Neural cell (in vitro differentiated cells): ENCODE results near the gene HOXB7. TPM values are rescaled to one million over a fixed set of nuclear protein-coding genes. Genes with fewer than 3 reads are reported as not detected.

Experiments
- H2AFZ ChIP-seq: fragments of 200-600, 300-800 bp; sonication (generic), shearing (Covaris generic); 2 replicates; pipeline ENCODE4 v1.6.0; 2014; ENCODE audit warnings: low read depth, mild to moderate bottlenecking, antibody characterized with exemption, low read length, moderate library complexity
- H3F3A ChIP-seq: fragments of 200-600 bp; shearing (Covaris generic); 2 replicates; pipeline ENCODE4 v1.6.1; 2016; ENCODE audit warnings: mild to moderate bottlenecking, moderate library complexity, mixed read lengths, antibody characterized with exemption, low read length; ENCODE audit not compliant: insufficient read depth, poor library complexity, severe bottlenecking
- H3K27ac ChIP-seq: fragments of 200-600, 300-800 bp; sonication (generic), shearing (Covaris generic); 2 replicates; pipeline ENCODE4 v1.5.1; 2014; ENCODE audit warnings: mild to moderate bottlenecking, low read length, moderate library complexity
- H3K27me3 ChIP-seq: fragments of 300-800, 200-600 bp; sonication (generic), shearing (Covaris generic); 2 replicates; pipeline ENCODE4 v1.6.0; 2014; ENCODE audit warnings: mild to moderate bottlenecking, low read depth, low read length, moderate library complexity; ENCODE audit not compliant: insufficient read depth
- H3K36me3 ChIP-seq: fragments of 300-800, 200-600 bp; sonication (generic), shearing (Covaris generic); 2 replicates; pipeline ENCODE4 v1.5.1; 2014; ENCODE audit warnings: mild to moderate bottlenecking, antibody characterized with exemption, low read length, moderate library complexity; ENCODE audit not compliant: insufficient read depth
- H3K4me2 ChIP-seq: fragments of 300-800, 200-600 bp; sonication (generic), shearing (Covaris generic); 2 replicates; pipeline ENCODE4 v1.6.0; 2014; ENCODE audit warnings: mild to moderate bottlenecking, low read length
- H3K4me3 ChIP-seq: fragments of 300-800, 200-600 bp; sonication (generic), shearing (Covaris generic); 2 replicates; pipeline ENCODE4 v1.5.1; 2014; ENCODE audit warnings: mild to moderate bottlenecking, low read length, moderate library complexity
- H3K79me2 ChIP-seq: fragments of 200-600 bp; shearing (Covaris generic); replicated peaks from 2 replicates; pipeline ENCODE4 v1.6.0; 2014; ENCODE audit warnings: mild to moderate bottlenecking, low read length, moderate library complexity; ENCODE audit not compliant: insufficient read depth
- H3K9ac ChIP-seq: fragments of 300-800, 200-600 bp; sonication (generic), shearing (Covaris generic); 2 replicates; pipeline ENCODE4 v1.6.1; 2016; ENCODE audit warnings: mild to moderate bottlenecking, low read length, mixed read lengths
- H3K9me2 ChIP-seq: fragments of 200-600 bp; shearing (Covaris generic); 2 replicates; pipeline ENCODE4 v1.6.1; 2016; ENCODE audit warnings: mild to moderate bottlenecking, low read length, mixed read lengths; ENCODE audit not compliant: insufficient read depth
- H3K9me3 ChIP-seq: fragments of 200-600, 300-800 bp; sonication (generic), shearing (Covaris generic); 2 replicates; pipeline ENCODE4 v1.6.1; 2016; ENCODE audit warnings: mild to moderate bottlenecking, mixed run types, low read length, moderate library complexity, mixed read lengths
- H4K20me1 ChIP-seq: fragments of 200-600 bp; shearing (Covaris generic); 2 replicates; pipeline ENCODE4 v1.6.1; 2016; ENCODE audit warnings: mild to moderate bottlenecking, mixed run types; ENCODE audit not compliant: insufficient read depth
- EP300 ChIP-seq: fragments of 450-650 bp; conservative IDR thresholded peaks from 2 replicates; pipeline ENCODE4 v1.6.1; 2014; ENCODE audit warnings: antibody characterized with exemption, mild to moderate bottlenecking, moderate library complexity; ENCODE audit not compliant: poor library complexity, severe bottlenecking
- EZH2 ChIP-seq: fragments of 200-600, 300-800 bp; shearing (Covaris generic), sonication (generic); IDR thresholded peaks from 2 replicates; pipeline ENCODE4 v1.6.1; 2014; ENCODE audit warnings: antibody characterized with exemption, low read length, borderline replicate concordance, mild to moderate bottlenecking; ENCODE audit not compliant: insufficient read depth, poor library complexity, severe bottlenecking
- MXI1 ChIP-seq: fragments of 450-650 bp; conservative IDR thresholded peaks from 2 replicates; pipeline ENCODE4 v1.6.1; 2014; ENCODE audit warnings: antibody characterized with exemption, mild to moderate bottlenecking; ENCODE audit not compliant: poor library complexity, severe bottlenecking
- POLR2AphosphoS5 ChIP-seq: IDR thresholded peaks from 2 replicates; pipeline ENCODE4 v1.6.1; 2012
- RAD21 ChIP-seq: fragments of 450-650 bp; conservative IDR thresholded peaks from 2 replicates; pipeline ENCODE4 v1.6.1; 2014; ENCODE audit warnings: antibody characterized with exemption, mild to moderate bottlenecking, moderate library complexity
- SMC3 ChIP-seq: fragments of 450-650 bp; conservative IDR thresholded peaks from 2 replicates; pipeline ENCODE4 v1.6.1; 2014; ENCODE audit warnings: antibody characterized with exemption, mild to moderate bottlenecking, moderate library complexity; ENCODE audit not compliant: poor library complexity
- TAF1 ChIP-seq: IDR thresholded peaks from 2 replicates; pipeline ENCODE4 v1.6.1; 2012; ENCODE audit warnings: low read depth
- polyA plus RNA-seq: library from polyadenylated mRNA; depleted of rRNA; stranded (reverse); fragments of >200 nt; gene quantifications from 2 replicates; pipeline ENCODE4 v1.2.3, GENCODE V29; 2014
- TF ChIP-seq, protein P1 (sequence below): IDR thresholded peaks from 2 replicates; pipeline ENCODE4 v1.6.1; 2012; ENCODE audit warnings: borderline replicate concordance
- TF ChIP-seq, protein P2 (sequence below): fragments of 450-650 bp; IDR thresholded peaks from 2 replicates; pipeline ENCODE4 v1.5.1; 2014; ENCODE audit warnings: antibody characterized with exemption, mild to moderate bottlenecking, moderate library complexity; ENCODE audit not compliant: poor library complexity, severe bottlenecking

The HOXB7 gene
- polyA plus RNA-seq, 1 donor from 2014 or later: not detected

DNA sequence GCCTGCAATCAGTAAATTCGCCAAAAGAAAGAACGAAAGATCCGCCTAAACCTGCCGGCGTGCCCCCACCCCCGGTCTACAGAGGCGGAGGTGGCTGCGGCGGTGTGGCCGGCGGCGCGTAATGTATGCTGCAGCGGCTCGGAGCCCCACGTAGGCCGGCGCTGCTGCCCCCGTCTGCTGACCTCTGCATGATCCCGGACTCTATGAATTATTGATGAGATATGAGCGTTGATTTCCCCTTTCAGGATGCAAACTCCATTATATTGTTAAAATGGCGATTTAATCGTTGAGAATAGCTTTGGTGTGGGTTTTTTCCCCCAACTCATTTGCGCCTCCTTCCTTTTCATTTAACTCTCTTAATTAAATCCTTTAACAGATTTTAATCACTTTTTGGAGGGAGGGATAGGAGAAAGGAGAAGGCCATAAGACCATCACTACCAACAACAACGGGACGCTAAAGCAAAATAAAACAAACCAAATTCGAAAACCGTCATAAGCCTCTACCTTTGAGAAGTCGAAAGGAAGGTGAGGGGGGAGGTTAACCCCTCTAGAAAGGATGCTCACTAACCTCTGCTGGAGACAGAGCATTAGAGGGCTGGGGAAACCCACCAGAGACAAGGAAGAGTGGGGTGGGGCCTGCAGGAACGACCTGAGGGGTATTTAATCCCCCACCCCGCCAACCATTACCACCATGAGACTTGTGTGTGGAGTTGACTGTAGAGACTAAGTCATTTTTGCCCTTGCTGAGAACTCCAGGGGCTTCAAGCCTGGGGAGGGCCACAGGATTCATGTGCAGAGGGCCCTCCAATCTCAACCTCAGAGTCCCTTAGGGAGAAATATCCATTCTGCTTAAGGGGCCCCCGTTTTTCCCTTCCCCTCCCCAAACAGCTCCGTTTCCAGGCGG is 24.2 kb downstream of the HOXB7 start:
- Histone ChIP-seq H3K4me3 (no peak overlapping the region), H3F3A (no peaks in the 10 kb centered on the region), H2AFZ (no peak overlapping the region), H3K9me2 (no peaks in the 10 kb centered on the region), H3K27ac (no peak overlapping the region), H3K9ac (no peak overlapping the region), H4K20me1 (no peaks in the 10 kb centered on the region), H3K79me2 (no peaks in the 10 kb centered on the region), H3K9me3 (peaks cover 8% of the 10 kb centered on the region), H3K27me3 (peaks cover 100% of the 10 kb centered on the region), H3K4me2 (no peak overlapping the region), H3K36me3 (no peaks in the 10 kb centered on the region)
- TF ChIP-seq EP300: no peak
- no peak for TF ChIP-seq POLR2AphosphoS5
- TF ChIP-seq EZH2: no peak
- no peak for TF ChIP-seq MXI1
- TF ChIP-seq, protein P1, sequence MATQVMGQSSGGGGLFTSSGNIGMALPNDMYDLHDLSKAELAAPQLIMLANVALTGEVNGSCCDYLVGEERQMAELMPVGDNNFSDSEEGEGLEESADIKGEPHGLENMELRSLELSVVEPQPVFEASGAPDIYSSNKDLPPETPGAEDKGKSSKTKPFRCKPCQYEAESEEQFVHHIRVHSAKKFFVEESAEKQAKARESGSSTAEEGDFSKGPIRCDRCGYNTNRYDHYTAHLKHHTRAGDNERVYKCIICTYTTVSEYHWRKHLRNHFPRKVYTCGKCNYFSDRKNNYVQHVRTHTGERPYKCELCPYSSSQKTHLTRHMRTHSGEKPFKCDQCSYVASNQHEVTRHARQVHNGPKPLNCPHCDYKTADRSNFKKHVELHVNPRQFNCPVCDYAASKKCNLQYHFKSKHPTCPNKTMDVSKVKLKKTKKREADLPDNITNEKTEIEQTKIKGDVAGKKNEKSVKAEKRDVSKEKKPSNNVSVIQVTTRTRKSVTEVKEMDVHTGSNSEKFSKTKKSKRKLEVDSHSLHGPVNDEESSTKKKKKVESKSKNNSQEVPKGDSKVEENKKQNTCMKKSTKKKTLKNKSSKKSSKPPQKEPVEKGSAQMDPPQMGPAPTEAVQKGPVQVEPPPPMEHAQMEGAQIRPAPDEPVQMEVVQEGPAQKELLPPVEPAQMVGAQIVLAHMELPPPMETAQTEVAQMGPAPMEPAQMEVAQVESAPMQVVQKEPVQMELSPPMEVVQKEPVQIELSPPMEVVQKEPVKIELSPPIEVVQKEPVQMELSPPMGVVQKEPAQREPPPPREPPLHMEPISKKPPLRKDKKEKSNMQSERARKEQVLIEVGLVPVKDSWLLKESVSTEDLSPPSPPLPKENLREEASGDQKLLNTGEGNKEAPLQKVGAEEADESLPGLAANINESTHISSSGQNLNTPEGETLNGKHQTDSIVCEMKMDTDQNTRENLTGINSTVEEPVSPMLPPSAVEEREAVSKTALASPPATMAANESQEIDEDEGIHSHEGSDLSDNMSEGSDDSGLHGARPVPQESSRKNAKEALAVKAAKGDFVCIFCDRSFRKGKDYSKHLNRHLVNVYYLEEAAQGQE: no peak
- no peak for TF ChIP-seq SMC3
- no peak for TF ChIP-seq RAD21
- TF ChIP-seq TAF1: no peak
- TF ChIP-seq, protein P2, sequence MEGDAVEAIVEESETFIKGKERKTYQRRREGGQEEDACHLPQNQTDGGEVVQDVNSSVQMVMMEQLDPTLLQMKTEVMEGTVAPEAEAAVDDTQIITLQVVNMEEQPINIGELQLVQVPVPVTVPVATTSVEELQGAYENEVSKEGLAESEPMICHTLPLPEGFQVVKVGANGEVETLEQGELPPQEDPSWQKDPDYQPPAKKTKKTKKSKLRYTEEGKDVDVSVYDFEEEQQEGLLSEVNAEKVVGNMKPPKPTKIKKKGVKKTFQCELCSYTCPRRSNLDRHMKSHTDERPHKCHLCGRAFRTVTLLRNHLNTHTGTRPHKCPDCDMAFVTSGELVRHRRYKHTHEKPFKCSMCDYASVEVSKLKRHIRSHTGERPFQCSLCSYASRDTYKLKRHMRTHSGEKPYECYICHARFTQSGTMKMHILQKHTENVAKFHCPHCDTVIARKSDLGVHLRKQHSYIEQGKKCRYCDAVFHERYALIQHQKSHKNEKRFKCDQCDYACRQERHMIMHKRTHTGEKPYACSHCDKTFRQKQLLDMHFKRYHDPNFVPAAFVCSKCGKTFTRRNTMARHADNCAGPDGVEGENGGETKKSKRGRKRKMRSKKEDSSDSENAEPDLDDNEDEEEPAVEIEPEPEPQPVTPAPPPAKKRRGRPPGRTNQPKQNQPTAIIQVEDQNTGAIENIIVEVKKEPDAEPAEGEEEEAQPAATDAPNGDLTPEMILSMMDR: no peak

GRCh38 chr17:48584223-48584741 is 26.5 kb downstream of the HOXB7 start:
- H3K27ac ChIP-seq: no peak overlapping the region
- H3K79me2 ChIP-seq: no peaks in the 10 kb centered on the region

More at GRCh38 chr17:48584223-48584741, 26.5 kb downstream of the HOXB7 start:
- no peaks in the 10 kb centered on the region for H4K20me1 ChIP-seq
- H3K9me3 ChIP-seq: peaks cover 8% of the 10 kb centered on the region
- peaks cover 100% of the 10 kb centered on the region for H3K27me3 ChIP-seq
- H3K4me3 ChIP-seq: no peak overlapping the region
- H3F3A ChIP-seq: no peaks in the 10 kb centered on the region
- H3K9ac ChIP-seq: no peak overlapping the region
- no peak for TF ChIP-seq MXI1
- TF ChIP-seq, protein P2: no peak
- no peak for TF ChIP-seq TAF1
- TF ChIP-seq, protein P1: no peak
- no peak for TF ChIP-seq POLR2AphosphoS5
- TF ChIP-seq RAD21: no peak
- no peak for TF ChIP-seq SMC3
- TF ChIP-seq EZH2: no peak
- TF ChIP-seq EP300: no peak
- H2AFZ ChIP-seq: no peak overlapping the region
- no peaks in the 10 kb centered on the region for H3K9me2 ChIP-seq
- no peaks in the 10 kb centered on the region for H3K36me3 ChIP-seq
- H3K4me2 ChIP-seq: no peak overlapping the region
